OCI-LY7 (cell line): Measurements from ENCODE around the gene PHGDH. TPM values are rescaled to one million over a fixed set of nuclear protein-coding genes. Genes with fewer than 3 reads are reported as not detected.

Experiments
- BruUV-seq: library from RNA; stranded (reverse); fragments of 400-500 nt; replicated peaks from 2 replicates; lab custom pipeline; 2021; lab: Mats Ljungman, UMichigan
- CTCF ChIA-PET: fragments of 300-600 bp; sonication (Branson Sonifier 250); formaldehyde crosslinking; loops from one replicate; lab custom pipeline; 2022; ENCODE audit warnings: antibody characterized with exemption; ENCODE audit not compliant: unreplicated experiment; lab: Charles Lee
- POLR2A ChIA-PET: fragments of 300-600 bp; sonication (Branson Sonifier 250); formaldehyde crosslinking; loops from one replicate; lab custom pipeline; 2022; ENCODE audit warnings: antibody characterized with exemption; lab: Charles Lee
- DNase-seq: peaks from one replicate; pipeline ENCODE4 v3.0.0-alpha.2; 2015; ENCODE audit warnings: low spot score
- H2AFZ ChIP-seq: fragments of 200-600 bp; sonication (generic), shearing (Covaris generic); 2 replicates; pipeline ENCODE4 v1.6.1; 2014; ENCODE audit warnings: mild to moderate bottlenecking, antibody characterized with exemption, low read length, moderate library complexity
- H3K27ac ChIP-seq: fragments of 200-600 bp; sonication (generic); 2 replicates; pipeline ENCODE4 v1.5.1; 2014; ENCODE audit warnings: mixed run types, low read depth, mild to moderate bottlenecking, moderate library complexity, low read length, inconsistent platforms; ENCODE audit not compliant: poor library complexity, severe bottlenecking
- H3K36me3 ChIP-seq: fragments of 200-600 bp; sonication (generic); 2 replicates; pipeline ENCODE4 v1.6.1; 2014; ENCODE audit warnings: mild to moderate bottlenecking, antibody characterized with exemption, low read length, moderate library complexity, mixed read lengths; ENCODE audit not compliant: insufficient read depth
- H3K4me1 ChIP-seq: fragments of 200-600 bp; sonication (generic); 2 replicates; pipeline ENCODE4 v1.5.1; 2014; ENCODE audit warnings: mild to moderate bottlenecking, low read length; ENCODE audit not compliant: insufficient read depth, poor library complexity, severe bottlenecking
- H3K4me2 ChIP-seq: fragments of 200-600 bp; sonication (generic); 2 replicates; pipeline ENCODE4 v1.6.1; 2014; ENCODE audit warnings: mild to moderate bottlenecking, low read length
- H3K4me3 ChIP-seq: fragments of 200-600 bp; sonication (generic); 2 replicates; pipeline ENCODE4 v1.5.1; 2014; ENCODE audit warnings: mild to moderate bottlenecking, low read depth, low read length; ENCODE audit not compliant: poor library complexity, severe bottlenecking
- H3K79me2 ChIP-seq: fragments of 200-600 bp; sonication (generic); 2 replicates; pipeline ENCODE4 v1.6.1; 2016; ENCODE audit warnings: low read depth, mild to moderate bottlenecking, low read length, moderate library complexity, mixed read lengths; ENCODE audit not compliant: insufficient read depth
- H3K9me2 ChIP-seq: fragments of 200-600 bp; sonication (generic); 2 replicates; pipeline ENCODE4 v1.6.1; 2016; ENCODE audit warnings: mild to moderate bottlenecking, low read length, mixed read lengths; ENCODE audit not compliant: insufficient read depth
- H3K9me3 ChIP-seq: fragments of 200-600 bp; sonication (generic); 2 replicates; pipeline ENCODE4 v1.6.1; 2014; ENCODE audit warnings: mild to moderate bottlenecking, mixed run types, low read length, mixed read lengths
- H4K20me1 ChIP-seq: fragments of 200-600 bp; sonication (generic); 2 replicates; pipeline ENCODE4 v1.6.1; 2014; ENCODE audit warnings: mild to moderate bottlenecking, antibody characterized with exemption, low read length, moderate library complexity, mixed read lengths; ENCODE audit not compliant: insufficient read depth
- EZH2phosphoT487 ChIP-seq: fragments of 200-600 bp; sonication (generic); IDR thresholded peaks from 2 replicates; pipeline ENCODE4 v1.6.1; 2018; ENCODE audit warnings: low read depth, borderline replicate concordance, mild to moderate bottlenecking, mixed run types, antibody characterized with exemption, low read length, moderate library complexity, mixed read lengths
- intact Hi-C: fragments of 100-400 bp; cut with micrococcal nuclease; formaldehyde crosslinking; loops from one replicate; pipeline ENCODE4 v1.10.0; 2022; ENCODE audit not compliant: unreplicated experiment
- total RNA-seq, 2 experiments: library from RNA; depleted of rRNA in 1 of 2; stranded (reverse); fragments of >200 nt in 1 of 2; shearing (Covaris generic) in 1 of 2; gene quantifications; 2 replicates each; pipeline ENCODE4 v1.2.3, GENCODE V29; 2014 to 2022
- TF ChIP-seq, protein P1 (sequence below): fragments of 200-600 bp; sonication (generic); conservative IDR thresholded peaks from 2 replicates; pipeline ENCODE4 v1.5.1; 2014; ENCODE audit warnings: mild to moderate bottlenecking, antibody characterized with exemption, low read length, moderate library complexity, mixed read lengths

Gene PHGDH
- total RNA-seq, 2 experiments from 2014 or later: 287 to 451 TPM

GRCh38 chr1:119774746-119775490, 63.2 kb downstream of the PHGDH start:
- H3K36me3 ChIP-seq: no peaks in the 10 kb centered on the region
- no peak for DNase-seq
- ChIA-PET CTCF (no interaction called here), POLR2A (interaction anchor here (1.1 kb wide), 1 partner anchor 13 kb away, joined by 3 read pairs; no protein-coding TSS in a partner anchor)
- H2AFZ ChIP-seq: no peak overlapping the region
- no peak overlapping the region for H3K4me3 ChIP-seq
- no peaks in the 10 kb centered on the region for H4K20me1 ChIP-seq
- H3K27ac ChIP-seq: no peak overlapping the region
- TF ChIP-seq EZH2phosphoT487: no peak
- TF ChIP-seq, protein P1, sequence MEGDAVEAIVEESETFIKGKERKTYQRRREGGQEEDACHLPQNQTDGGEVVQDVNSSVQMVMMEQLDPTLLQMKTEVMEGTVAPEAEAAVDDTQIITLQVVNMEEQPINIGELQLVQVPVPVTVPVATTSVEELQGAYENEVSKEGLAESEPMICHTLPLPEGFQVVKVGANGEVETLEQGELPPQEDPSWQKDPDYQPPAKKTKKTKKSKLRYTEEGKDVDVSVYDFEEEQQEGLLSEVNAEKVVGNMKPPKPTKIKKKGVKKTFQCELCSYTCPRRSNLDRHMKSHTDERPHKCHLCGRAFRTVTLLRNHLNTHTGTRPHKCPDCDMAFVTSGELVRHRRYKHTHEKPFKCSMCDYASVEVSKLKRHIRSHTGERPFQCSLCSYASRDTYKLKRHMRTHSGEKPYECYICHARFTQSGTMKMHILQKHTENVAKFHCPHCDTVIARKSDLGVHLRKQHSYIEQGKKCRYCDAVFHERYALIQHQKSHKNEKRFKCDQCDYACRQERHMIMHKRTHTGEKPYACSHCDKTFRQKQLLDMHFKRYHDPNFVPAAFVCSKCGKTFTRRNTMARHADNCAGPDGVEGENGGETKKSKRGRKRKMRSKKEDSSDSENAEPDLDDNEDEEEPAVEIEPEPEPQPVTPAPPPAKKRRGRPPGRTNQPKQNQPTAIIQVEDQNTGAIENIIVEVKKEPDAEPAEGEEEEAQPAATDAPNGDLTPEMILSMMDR: no peak
- H3K9me3 ChIP-seq: no peaks in the 10 kb centered on the region
- no peak overlapping the region for H3K4me2 ChIP-seq
- intact Hi-C loops: no loop called here
- BruUV-seq: no TSS peak
- H3K9me2 ChIP-seq: no peaks in the 10 kb centered on the region
- H3K4me1 ChIP-seq: no peaks in the 10 kb centered on the region
- no peaks in the 10 kb centered on the region for H3K79me2 ChIP-seq

DNA sequence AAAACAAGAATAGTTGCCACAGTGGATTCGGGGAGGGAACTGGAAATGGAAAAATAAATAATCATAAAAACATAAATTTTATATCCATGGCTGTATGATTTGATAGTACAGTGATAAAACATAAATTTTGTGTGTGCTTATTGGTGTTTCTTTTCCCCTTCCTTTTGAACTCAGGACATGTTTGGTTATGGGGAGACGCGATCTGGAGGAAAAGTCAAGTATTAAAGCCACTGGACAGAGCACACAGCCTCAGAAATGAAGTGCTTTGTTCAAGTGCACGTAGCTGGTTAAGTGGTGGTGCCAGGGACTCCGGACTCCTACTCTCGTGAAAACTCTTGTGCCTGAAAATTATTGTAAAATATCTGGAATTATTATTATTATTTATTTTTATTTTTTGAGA, 66.6 kb downstream of the PHGDH start:
- H4K20me1 ChIP-seq: no peaks in the 10 kb centered on the region
- TF ChIP-seq, protein P1: no peak
- TF ChIP-seq EZH2phosphoT487: no peak
- DNase-seq: no peak
- POLR2A ChIA-PET: interaction anchor here (1.7 kb wide), 1 partner anchor 13 kb away, joined by 4 read pairs; no protein-coding TSS in a partner anchor
- no peaks in the 10 kb centered on the region for H3K79me2 ChIP-seq
- no peak overlapping the region for H3K4me2 ChIP-seq
- H3K36me3 ChIP-seq: no peaks in the 10 kb centered on the region
- H3K9me3 ChIP-seq: no peaks in the 10 kb centered on the region
- H2AFZ ChIP-seq: no peak overlapping the region
- H3K27ac ChIP-seq: no peak overlapping the region
- BruUV-seq: no TSS peak
- CTCF ChIA-PET: no interaction called here
- intact Hi-C loops: no loop called here
- H3K4me3 ChIP-seq: no peak overlapping the region
- H3K4me1 ChIP-seq: no peaks in the 10 kb centered on the region
- H3K9me2 ChIP-seq: no peaks in the 10 kb centered on the region
